GM08714 (cell line): Measurements from ENCODE around the gene LRRC42.

Source experiments
- H3K4me3 ChIP-seq: fragments of 200-500 bp; sonication (Bioruptor generic); 2 replicates; pipeline ENCODE4 v1.5.1; 2014; ENCODE audit warnings: mild to moderate bottlenecking, low read length, inconsistent platforms
- ZNF274 ChIP-seq: IDR thresholded peaks from 2 replicates; pipeline ENCODE4 v1.6.1; 2012; ENCODE audit warnings: mild to moderate bottlenecking, low read depth, low read length

The LRRC42 gene

GRCh38 chr1:53946252-53947171 is at the start of gene LRRC42:
LRRC42 (plus strand) TSS chr1:53946350; CDS start chr1:53952000, 5,650 bp downstream.
- TF ChIP-seq ZNF274 = no peak
- peak within 1 kb of the TSS; percentile 91 for H3K4me3 ChIP-seq

GRCh38 chr1:53896635-53897229 is 49.4 kb upstream of the LRRC42 start:
- no peak for TF ChIP-seq ZNF274
- no peak overlapping the region for H3K4me3 ChIP-seq

GRCh38 chr1:53899206-53899628 is 46.9 kb upstream of the LRRC42 start:
- TF ChIP-seq ZNF274 = no peak
- H3K4me3 ChIP-seq = no peak overlapping the region

- no peak overlapping the region for H3K4me3 ChIP-seq
- TF ChIP-seq ZNF274 = no peak
These were observed 46.4 kb upstream of the LRRC42 start for GRCh38 chr1:53899708-53900107.

DNA sequence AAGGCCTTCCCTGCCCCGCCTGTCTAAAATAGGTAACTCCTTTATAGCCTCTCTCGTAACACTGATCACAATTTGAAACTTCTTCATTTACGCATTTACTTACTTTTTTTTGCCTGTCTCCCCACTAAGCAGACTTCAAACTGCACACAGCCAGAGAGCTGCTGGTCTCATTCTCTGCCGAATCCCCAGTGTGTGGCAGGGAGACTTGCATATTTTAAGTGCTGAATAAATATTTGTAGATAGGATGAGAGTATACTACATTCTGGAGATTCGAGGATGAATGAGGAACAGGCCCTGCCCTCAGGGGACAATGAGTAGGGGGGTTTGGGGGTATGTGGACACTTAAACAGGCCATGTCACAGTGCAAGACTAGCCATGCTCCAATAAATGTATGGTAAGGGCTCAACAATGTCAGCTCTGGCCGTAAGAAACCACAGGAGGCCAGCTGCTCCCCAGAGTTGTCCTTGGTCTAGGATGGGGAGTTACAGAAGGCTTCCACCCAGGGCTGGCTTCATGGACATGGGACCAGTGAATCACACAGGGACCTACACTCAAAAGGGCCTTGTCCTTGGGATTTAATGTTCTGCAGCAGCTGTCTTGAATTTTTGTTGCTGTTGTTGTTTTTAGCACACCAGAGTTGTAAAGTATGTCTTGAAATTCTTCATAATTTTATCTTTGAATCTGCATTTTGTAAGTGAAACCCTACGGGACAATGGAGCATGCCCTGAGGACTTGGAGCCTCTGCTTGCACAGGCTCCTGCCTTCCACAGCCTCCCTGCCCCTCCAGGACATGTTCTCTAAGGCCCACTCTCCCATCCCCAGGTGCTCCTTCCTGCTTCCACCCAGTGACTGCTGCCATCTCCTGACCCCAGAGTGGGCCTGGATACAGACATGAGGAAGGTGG is 43.7 kb upstream of the LRRC42 start:
- no peak for TF ChIP-seq ZNF274
- H3K4me3 ChIP-seq = no peak overlapping the region

DNA sequence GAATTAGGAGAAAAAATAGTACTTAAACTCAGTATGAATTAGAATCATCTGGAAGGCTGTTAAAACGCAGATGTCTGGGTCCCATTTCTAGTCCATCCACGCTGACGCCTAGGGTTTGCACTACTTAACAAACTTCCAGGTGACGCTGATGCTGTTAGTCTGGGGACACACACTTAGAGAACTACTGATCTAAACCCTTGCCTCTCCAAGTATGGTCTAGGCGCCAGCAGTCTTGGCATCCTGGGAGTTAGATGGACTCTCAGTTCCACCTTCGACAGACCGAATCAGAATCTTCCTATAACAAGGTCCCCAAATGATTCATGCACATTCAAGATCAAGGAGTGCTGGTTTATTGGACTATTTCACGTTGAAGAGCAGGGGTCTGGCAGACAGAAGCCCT is 40.6 kb upstream of the LRRC42 start:
- TF ChIP-seq ZNF274 = no peak
- no peak overlapping the region for H3K4me3 ChIP-seq

DNA sequence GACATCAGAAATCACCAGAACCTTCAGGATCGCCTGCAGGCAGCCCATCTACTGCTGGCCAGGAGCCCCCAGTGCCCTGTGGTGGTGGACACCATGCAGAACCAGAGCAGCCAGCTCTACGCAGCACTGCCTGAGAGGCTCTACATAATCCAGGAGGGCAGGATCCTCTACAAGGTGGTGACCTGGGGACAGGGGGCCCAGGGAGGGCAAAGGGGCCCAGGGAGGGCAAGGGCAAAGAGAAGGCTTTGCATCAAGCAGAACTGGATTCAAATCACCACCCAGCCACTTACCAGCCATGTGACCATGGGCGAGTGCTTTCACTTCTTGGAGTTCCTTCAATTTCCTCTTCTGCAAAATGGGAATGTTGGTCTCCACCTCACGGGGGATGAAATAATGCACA is 40.0 kb upstream of the LRRC42 start:
- TF ChIP-seq ZNF274 = no peak

DNA sequence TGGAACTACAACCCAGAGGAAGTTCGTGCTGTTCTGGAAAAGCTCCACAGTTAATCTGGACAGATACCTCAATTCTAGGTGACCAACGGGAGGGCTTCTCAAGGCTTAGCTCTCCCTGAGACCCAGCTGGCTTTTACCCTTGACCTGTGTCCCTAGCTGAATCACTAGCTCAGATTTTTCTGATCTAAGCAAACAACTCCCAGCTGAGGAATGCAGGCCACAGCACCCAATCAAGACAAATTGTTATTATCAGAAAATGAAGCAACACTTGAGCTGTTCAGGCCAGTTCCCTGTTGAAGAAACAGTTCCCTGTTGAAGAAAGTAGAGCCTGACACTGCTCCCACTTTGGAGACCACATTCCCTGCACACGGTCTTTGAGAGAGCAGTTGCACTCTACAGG is 36.2 kb upstream of the LRRC42 start:
- H3K4me3 ChIP-seq = no peak overlapping the region
- TF ChIP-seq ZNF274 = no peak

More for the DNA sequence above, 40.0 kb upstream of the LRRC42 start:
- no peak overlapping the region for H3K4me3 ChIP-seq

DNA sequence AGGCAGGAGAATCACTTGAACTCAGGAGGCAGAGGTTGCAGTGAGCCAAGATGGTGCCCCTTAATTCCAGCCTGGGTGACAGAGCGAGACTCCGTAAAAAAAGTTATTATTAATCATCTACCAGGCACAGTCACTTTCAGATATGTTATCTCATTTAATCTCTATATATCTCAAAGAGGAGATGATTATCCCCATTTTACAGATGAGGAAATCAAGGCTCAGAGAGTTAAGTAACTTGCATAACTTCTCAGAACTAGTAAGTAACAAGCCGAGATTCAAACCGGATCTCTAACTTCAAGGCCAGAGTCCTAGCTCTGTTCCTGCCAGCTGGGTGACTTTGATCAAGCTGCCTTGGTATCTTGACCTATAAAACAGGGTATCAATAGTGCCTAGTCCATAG is 34.7 kb upstream of the LRRC42 start:
- TF ChIP-seq ZNF274 = no peak
- H3K4me3 ChIP-seq = no peak overlapping the region

DNA sequence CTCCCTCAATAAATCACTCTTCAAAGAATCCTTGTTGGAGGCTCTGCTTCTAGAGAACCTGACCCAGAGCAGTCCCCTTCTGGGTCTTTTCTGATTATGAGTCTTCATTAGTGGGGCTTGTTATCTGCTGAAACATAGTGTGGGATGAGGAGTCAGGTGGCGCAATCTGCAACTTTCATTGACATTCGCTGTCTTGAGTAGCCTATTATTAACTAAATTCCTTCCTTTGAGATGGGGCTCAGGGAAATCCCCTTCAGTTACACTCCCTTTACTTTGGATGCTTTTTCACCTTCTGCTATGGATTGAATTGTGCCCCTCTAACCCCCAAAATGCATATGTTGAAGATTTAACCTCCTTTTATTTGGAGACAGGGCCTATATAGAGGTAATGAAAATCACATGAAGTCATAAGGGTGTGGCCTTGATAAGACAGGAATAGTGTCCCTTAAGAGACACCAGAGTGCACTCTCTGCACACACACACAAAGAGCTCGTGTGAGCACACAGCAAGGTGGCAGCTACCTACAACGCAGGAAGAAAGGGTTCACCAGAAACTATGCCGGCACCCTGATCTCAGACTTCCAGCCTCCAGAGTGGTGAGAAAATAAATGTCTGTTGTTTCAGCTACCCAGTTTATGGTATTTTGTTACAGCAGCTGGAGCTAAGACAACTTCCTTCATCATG is 32.7 kb upstream of the LRRC42 start:
- no peak overlapping the region for H3K4me3 ChIP-seq
- TF ChIP-seq ZNF274 = no peak

DNA sequence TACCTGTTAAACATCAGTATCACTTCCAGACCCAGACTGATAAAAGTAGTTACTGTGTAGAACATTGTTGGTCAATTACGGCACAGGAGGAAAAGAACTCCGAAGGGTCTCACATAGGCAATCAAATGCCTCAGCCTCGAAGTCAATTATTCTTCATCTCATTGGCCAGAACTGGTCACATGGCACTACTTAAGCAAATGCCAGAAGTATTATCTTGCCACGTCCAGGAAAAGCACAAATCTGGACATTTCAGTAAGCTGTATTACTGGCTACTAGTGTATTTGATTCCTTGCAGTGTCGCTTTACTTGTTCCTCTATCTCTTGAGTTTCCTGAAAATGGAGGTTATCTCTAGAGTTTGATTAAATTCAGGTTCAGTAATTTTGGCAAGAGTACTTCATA is 27.8 kb upstream of the LRRC42 start:
- no peak for TF ChIP-seq ZNF274
- no peak overlapping the region for H3K4me3 ChIP-seq

DNA sequence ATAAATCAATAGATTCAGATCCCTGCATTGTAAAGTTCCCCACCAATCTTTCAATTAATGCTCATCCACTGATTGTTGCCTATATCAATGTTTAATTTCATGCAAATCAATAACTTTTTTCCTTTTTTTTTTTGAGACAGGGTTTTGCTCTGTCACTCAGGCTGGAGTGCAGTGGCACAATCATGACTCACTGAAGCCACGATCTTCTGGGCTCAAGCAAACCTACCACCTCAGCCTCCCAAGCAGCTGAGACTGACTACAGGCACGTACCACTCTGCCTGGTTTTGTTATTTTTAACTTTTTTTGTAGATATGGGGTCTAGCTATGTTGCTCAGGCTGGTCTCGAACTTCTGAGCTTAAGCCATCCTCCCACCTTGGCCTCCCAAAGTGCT is 26.5 kb upstream of the LRRC42 start:
- no peak for TF ChIP-seq ZNF274
- no peak overlapping the region for H3K4me3 ChIP-seq

DNA sequence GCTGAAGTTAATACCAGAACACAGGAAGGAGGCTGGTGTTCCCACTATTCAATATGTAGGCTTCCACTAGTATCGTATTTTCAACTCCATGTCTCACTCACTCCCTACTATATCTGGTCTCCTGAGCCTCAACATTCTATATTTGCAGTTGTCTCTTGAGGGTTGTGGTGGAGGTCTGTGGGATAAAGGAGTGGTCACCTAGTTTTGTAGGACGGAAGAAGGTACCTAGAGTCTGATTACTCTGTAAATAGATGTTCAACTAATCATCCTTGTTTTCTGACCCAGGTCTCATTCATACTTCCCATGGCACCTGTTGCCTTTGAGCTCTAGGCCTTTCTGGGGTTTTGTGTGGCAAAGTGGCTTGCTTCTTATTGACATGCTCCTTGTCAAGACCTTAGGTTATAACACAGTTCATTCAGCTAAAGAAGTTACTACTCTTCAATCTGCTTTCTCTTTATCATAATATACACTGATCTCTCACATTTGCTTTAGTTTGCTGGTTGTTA is 18.7 kb upstream of the LRRC42 start:
- TF ChIP-seq ZNF274 = no peak
- no peak overlapping the region for H3K4me3 ChIP-seq

DNA sequence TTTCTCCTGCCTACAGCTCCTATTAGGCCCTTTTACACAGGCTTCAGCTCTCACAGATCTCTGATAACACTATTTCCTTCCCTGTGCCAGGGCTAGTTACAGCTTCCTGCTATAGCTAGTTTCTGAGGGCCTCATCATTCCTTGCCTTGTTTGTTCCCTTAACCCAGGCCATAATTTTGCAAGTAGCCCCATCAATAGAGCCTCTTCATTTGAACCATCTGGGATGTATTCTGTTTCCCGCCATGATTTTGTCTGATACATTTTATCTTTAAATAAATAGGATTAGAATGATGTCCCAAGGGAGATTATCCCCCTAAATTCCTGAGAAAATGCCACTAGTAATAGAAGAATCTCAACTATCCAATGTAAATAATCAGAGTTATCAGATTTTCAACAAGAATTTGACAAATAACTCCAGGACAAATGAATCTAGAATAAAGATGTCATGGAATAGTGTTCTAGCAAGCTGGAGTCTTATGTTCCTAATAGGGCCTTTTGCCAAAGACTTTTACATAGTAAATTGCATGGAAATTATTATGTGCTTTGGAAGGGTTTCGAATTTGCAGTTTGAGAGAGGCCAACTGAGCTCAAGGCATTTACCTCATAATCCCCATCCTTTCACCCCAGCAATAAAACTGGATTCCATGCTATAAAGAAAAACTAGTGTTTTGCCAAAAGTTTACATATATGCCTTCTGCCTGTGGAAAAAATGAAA is 16.7 kb upstream of the LRRC42 start:
- TF ChIP-seq ZNF274 = no peak
- H3K4me3 ChIP-seq = no peak overlapping the region
